Activated effector memory CD4-positive, alpha-beta T cell treated with anti-CD3 and anti-CD28 coated beads, Interleukin-2, amount 50 U/mL, for 16 hours (primary cell): ENCODE measurements around the gene TFR2.
"Not testable (repeated sequence)": the region's sequence is repeated elsewhere in the genome, so short reads cannot be mapped to it uniquely, and the experiment has no call there.

ENCODE experiments used
- DNase-seq: peaks from one replicate; pipeline ENCODE4 v3.0.0-alpha.2; 2020

TFR2 gene

DNA sequence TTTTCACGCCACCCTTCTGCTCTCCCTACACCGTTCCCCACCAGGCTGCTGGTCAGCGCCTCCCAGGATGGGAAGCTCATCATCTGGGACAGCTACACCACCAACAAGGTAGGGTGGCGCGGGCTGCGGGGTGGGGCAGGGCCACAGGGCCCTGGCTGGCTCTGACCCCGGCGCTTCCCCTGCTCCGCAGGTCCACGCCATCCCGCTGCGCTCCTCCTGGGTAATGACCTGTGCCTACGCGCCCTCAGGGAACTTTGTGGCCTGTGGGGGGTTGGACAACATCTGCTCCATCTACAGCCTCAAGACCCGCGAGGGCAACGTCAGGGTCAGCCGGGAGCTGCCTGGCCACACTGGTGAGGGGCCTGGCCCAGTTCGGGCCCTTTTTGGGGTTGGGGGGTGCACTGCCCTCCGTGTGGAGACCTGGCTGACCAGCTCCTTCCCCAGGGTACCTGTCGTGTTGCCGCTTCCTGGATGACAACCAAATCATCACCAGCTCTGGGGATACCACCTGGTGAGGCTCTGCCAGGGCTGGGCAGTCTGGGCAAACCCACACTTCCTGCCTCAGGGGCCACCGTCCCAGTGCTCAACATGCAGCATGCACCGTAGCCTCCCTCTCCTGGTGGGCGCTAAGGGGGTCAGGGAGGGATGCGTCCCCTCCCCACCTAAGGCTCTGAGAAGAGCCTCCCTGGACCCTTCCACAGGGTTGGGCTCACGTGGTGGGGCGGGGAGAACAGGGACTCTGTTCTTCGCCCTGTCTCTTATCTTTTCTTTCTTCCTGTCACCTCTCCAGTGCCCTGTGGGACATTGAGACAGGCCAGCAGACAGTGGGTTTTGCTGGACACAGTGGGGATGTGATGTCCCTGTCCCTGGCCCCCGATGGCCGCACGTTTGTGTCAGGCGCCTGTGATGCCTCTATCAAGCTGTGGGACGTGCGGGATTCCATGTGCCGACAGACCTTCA, 36.2 kb upstream of the TFR2 start:
- no peak for DNase-seq

DNA sequence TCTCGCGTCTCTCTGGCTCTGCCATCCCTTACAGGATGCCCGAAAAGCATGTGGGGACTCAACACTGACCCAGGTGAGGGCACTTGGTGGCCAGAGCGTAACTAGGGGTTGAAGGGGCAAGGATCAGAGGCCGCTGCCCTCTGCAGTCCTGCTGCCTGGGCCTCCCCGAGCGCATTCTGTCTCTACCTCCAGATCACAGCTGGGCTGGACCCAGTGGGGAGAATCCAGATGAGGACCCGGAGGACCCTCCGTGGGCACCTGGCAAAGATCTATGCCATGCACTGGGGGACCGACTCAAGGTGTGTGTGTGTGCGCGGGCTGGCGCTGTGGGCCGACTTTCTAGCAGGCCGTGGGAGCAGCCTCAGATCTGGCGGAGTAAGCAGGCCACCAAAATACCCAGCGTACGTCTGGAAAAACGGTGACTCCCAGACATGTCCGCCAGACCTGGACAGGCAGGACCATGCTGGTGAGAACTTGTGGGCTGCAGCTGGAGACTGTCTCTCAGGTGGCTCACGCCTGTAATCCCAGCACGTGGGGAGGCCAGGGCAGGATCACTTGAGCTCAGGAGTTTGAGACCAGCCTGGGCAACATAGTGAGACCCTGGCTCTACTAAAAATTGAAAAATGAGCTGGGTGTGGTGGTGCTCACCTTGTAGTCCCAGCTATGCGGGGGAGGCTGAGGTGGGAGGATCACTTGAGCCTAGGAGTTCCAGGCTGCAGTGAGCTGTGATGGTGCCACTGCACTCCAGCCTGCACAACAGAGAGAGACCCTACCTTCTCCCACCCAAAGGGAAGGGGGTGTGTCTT, 35.4 kb upstream of the TFR2 start:
- DNase-seq = no peak

DNA sequence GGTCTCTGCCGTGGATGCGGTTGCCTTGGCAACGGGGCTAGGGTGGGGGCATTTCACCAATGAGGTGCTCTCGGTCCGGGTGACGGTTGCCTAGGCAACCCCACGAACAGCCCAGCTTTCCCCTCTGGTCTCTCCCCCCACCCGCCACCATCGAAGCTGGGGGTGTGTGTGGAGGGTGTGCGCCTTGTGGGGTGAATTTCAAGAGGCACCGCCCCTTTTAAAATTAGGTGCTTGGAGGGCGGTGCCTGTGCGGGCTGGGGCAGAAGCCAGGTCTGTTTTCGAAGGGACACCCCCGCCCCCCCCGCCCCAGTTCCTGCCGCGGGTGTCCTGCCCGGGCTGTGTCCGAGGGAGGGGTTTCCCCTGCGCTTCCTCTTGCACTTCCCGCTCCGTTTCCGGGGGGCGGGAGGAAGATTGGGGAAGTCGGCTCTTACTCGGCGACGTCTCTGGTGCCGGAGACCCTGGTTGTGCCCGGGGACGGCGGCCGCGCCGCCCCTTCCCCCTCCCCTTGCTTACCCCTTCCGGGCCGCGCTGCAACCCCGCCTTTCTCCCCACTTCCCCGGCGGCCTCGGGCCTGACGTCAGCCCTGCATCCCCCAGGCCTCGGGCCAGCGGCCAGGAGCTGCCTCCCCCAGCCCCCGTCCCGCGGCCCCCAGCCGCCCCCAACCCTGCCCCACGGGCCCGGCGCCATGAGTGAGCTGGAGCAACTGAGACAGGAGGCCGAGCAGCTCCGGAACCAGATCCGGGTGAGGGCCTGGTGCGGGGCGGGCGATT, 34.4 kb upstream of the TFR2 start:
- DNase-seq = peak; percentile 94

DNA sequence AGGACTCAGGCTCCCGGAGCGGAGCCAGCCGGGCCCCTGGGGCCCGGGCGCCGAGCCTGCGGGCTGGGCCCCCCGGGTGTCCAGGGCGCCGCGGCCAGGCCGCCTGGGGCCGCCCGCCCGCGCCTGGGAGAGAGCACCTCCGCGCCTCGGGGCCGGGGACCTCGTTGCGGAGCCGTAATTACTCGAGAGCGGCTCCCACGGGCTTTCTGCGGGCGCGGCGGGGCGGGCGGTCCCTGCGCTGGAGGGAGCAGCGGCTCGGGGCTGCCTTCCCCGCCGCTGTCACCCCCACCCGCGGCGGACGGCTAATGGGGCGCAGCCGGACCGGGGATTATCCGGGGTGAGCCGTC, 33.7 kb upstream of the TFR2 start:
- DNase-seq = no peak

DNA sequence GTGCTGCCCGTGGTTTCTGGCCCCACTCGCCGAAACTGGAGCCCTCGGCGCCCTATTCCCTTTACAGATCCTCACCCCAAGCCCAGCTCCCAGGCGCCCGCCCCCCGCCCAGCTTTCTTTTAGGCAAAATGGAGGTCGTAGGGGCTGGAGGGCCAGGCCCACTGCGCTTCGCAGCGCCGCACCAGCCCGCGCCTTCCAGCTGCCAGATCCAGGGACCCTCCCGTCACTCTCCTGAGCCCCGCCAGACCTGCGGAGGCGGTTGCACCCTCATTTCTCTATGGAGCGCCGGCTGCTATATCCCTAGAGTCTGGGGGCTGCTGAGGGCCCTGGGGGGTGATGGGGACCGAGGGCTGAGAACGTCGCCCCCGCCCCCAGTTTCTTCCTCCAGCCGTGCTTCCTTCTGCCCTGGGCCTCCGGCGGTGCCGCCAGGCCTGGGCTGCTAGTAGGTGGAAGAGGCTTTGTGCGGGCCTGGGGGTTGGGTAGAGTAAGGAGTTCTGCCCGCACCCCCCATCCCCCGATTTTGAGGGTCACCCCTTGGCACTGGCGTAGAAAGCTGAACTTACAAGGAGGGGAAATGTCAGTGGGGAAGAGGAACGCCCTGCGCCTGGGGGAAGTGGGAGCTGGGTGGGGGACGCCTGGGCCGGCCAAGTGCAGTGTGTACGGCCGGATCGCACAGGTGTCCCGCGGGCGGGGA, 33.2 kb upstream of the TFR2 start:
- peak; percentile 78 for DNase-seq

DNA sequence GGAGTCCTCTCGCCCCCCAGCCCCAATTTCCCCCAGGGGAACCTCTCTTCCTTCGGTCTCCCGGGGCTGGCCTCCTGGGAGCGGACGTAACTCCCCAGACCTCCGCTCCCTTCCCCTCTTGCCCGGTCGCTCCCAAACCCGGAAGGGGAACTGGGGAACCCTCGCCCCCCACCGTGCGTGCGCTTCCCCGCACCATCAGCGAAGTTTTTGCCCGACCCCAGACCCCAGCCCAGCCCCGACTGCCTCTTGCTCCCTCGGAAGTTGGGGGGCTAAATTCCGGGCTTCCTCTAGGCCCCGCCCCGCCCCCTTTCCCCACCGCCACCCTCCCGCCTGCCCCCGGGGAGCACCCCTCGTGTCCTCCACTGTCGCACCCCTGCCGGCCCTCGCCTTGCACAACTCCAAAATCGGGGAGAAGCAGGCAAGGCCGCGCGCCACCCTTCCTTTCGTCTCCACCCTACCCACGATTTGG, 32.6 kb upstream of the TFR2 start:
- peak; percentile 81 for DNase-seq

DNA sequence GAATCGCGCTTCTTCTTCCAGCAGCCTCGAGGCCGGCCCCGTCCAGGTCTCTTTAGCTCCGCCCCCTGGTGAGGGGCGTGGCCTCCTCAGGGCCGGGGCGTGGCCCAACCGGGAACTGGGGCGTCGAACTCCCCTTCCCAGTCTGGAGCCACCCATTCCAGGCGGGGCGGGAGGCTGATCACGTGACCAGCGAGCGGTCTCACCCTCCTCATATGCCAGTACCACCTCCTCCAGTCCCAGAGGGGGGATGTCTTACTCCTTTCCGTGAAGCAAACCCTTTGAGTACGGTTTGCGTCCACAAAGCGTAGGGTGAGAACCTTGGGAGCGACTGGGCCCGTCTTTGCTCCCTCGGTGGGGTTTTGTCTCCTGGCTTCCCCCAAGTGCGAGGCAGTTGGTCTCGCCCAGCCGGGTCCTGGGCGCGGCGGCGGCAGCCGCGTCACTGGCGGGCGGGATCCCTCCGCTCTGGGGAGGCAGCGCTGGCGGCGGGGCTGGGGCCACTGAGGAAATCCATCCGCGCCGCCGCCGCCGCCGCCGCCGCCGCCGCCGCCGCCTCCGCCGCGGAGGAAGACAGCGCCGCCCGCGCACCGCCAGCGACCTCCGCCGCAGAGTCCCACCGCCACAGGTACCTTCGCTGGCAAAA, 32.1 kb upstream of the TFR2 start, which contains the start of gene GNB2:
TSS of gene GNB2 (plus strand) at position 439 of the 640 bp plus-strand sequence. CDS start 2,526 bp downstream, outside the sequence.
- peak; percentile 99 for DNase-seq

DNA sequence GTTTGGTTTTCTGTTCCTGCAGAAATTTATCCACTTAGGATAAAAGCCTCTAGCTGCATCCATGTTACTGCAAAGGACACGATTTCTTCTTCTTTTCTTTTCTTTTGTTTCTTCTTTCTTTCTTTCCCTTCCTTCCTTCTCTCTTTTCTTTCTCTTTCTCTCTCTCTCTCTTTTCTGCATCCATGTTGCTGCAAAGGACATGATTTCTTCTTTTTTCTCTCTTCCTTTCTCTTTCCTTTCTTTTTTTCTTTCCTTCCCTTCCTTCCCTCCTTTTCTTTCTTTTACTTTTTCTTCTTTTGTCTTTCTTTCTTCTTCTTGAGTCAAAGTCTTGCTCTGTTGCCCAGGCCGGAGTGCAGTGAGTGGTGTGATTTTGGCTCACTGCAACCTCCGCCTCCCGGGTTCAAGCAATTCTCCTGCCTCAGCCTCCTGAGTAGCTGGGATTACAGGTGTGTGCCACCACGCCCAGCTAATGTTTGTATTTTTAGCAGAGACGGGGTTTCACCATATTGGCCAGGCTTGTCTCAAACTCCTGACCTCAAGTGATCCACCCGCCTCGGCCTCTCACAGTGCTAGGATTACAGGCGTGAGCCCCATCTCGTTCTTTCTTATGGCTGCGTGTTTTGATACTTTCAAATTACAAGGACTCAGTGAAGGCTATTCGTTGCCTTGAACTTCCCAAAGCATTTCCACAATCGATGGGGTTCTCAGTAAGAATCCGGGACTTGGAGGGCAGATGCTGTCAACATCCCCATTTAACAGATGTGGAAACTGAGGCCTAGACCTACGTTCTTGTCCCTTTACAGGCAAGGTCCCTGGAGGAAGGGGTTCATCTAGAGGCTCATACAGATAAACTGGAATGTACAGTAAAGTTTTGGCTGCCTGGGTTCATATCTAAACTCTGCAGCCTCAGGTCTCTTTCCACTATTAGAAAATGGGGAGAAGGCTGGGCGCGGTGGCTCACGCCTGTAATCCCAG, 30.3 kb upstream of the TFR2 start:
- no peak for DNase-seq

DNA sequence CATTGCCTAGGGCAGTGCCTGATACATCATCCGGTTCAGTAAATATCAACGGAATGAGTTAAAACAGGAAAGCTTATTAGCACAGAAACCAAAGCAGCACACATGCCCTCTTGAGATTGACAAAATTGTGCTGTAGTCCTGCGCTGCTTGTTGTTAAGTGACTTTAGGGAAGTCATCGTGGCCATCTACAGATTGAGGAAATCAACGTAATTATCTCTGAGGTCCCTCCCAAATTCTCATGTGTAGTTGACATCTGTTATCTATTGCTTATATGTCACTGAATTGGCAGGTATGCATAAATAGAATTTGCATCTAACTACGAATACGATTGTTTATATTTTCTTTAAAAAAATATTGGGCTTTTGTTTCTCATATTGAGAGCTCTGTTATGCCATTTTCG, 28.7 kb upstream of the TFR2 start:
- DNase-seq = no peak

DNA sequence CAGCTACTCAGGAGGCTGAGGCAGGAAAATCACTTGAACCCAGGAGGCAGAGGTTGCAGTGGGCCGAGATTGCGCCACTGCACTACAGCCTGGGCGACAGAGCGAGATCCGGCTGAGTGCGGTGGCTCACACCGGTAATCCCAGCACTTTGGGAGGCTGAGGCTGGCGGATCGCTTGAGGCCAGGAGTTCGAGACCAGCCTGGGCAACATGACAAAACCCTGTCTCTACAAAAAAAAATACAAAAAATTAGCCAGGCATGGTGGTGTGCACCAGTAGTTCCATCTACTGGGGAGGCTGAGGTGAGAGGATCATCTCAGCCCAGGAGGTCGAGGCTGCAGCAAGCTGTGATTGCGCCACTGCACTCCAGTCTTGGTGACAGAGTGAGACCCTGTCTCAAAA, 27.8 kb upstream of the TFR2 start:
- not testable (repeated sequence) for DNase-seq

DNA sequence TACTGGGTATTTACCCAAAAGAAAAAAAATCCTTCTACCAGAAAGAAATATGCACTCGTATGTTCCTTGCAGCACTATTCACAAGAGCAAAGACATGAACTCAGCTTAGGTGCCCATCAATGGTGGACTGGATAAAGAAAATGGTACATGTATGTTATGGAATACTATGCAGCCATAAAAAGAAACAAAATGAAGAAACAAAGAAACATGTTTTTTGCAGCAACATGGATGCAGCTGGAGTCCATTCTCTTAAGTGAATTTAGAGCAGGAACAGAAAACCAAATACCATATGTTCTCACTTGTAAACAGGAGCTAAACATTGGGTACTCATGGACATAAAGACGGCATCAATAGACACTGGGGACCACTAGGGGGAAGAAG, 26.7 kb upstream of the TFR2 start:
- DNase-seq = no peak

DNA sequence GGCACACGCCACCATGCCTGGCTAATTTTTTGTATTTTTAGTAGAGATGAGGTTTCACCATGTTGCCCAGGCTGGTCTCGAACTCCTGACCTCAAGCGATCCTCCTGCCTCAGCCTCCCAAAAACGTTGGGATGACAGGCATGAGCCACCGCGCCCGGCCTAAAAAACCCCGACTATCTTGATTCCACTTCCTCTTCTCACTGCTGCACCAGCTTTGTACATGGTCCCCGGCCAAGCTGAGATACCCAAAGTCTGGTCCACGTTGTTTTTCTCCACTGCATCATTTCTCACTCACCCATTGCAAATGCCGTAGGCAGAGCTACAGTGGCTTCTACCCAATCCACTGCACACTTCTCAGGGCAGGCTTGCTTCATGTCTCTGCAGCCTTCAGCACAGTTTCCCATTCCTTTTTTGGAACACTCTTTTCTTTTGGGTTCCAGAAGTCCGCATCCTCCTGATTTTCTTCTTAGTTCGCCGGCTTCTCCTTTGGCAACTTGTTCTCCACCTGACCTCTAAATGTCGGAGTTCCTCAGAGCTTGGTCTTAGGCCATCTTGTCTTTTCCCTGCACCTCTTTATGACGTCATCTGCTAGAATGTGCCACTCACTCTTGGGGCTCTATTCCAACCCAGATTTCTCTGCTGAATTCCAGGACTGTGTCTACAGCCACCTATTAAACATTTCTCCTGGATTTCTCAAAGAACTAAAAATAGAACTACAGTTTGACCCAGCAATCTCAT, 26.1 kb upstream of the TFR2 start:
- no peak for DNase-seq

DNA sequence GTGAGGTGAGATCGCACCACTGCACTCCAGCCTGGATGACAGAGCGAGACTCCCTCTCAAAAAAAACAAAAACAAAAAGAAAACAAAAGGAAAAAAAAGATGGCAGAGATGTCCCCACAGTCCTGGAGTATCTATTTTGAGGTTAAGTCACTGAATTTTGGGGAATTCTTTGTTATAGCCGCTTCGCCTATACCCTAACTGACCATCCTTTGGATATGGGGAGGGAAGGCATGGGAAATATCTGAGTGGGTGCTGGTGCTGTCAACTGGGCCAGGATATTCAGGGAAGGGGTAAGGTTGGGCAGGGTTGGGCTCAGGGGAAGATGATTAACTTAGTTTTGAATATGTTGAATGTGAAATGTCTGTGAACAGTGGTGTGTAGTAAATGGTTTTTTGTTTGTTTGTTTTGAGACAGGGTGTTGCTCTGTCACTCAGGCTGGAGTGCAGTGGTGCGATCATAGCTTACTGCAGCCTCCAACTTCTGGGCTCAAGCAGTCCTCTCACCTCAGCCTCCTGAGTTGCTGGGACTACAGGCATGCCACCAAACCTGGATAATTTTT, 23.9 kb upstream of the TFR2 start:
- DNase-seq = no peak

DNA sequence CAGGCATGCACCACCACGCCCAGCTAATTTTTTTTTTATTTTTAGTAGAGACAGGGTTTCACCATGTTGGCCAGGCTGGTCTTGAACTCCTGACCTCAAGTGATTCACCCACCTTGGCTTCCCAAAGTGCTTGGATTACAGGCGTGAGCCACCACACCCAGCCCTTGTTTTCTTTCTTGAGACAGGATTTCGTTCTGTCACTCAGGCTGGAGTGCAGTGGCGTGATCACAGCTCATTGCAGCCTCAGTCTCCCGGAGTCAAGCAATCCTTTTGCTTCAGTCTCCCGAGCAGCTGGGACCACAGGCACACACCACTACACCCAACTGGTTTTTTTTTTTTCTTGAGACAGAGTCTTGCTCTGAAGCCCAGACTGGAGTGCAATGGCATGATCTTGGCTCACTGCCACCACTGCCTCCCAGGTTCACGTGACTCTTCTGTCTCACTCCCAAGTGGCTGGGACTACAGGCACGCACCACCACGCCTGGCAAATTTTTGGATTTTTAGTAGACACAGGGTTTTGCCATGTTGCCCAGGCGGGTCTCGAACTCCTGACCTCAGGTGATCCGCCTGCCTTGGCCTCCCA, 20.9 kb upstream of the TFR2 start:
- not testable (repeated sequence) for DNase-seq

DNA sequence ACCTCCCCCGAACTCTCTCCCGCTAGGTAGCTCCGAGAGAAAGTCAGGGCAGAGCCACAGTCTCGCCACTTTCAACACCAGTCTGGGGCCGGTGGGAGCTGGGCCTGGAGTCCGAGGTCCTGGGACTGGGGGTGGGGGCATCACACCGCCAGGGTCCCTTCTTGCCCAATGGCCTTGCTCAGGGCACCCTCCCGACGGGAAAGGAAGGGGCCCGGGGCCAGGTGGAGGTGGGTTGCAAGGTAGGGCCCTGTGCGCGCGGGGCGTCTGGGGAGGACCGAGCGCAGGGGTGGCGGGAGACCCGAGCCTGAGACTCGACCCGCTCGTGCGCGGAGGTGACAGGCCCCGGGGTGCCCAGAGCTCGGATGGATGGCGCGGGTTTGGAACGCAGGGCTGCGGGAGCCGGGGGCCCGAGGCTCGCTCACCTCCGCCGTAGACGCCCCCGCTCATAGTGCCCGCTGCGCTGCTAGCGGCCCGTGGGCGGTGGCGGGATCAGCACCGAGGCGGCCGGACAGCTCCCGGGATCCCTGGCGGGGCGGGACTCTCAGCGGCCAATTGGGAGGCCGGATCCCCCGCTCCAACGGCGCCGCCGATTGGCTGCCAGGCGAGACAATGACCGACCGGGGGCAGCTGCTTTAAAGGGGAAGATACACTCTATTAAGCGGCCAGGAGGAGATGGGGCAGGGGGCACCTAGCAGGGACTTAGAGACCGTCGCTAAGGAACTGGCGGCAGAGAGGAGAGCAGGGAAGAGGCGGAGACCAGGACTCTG, 14.7 kb upstream of the TFR2 start, which contains the start of gene ACTL6B:
TSS of gene ACTL6B (minus strand) at position 541 of the 767 bp plus-strand sequence. CDS start at position 447, 94 bp downstream.
- DNase-seq = peak; percentile 82

DNA sequence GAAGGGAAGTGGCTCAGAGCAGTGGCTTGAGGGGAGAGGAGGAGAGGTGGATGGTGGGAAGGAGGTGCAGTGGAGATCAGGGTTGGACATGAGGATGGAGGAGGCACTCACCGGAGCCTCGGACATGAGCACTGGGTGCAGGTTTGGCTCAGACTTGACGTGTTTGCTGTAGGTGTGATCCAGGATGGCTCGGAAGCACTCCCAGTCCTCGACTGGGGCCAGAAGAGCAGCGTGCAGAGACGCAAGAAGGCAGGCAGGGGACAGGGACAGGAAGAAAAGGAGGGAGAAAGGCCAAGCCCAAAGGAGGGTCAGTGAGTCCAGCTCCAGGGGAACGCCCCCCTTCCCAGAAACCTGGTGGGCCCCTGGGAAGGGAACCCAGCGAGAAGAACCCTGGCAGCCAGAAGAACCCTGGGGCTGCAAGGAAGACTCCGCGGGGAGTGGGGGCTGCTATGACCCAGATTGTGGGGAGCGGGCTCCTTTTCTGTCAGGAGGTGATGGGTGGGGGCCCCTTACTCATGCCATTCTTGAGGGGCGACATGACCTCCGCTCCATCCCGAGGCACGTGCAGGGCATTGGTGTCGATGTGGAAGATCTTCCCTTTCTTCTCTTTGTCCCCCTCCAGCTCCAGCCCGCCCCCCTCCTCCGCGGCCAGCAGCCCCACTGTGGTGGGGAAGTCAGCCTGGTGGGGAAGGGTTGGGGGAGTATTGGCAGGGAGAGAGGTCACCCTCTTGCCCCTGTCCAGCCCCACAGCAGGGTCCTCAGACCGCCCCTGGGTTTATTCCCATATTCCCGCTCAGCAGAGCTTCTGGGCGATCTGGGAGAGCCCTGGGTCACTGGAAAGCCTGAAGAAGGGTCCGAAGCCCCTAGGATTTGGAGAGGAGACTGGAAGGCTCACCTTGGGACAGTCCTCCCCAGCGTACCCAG, 13.8 kb upstream of the TFR2 start:
- no peak for DNase-seq
